UCSD-AML1 (cell line): ENCODE measurements around the gene KRTDAP.
"Not testable (repeated sequence)": the region's sequence is repeated elsewhere in the genome, so short reads cannot be mapped to it uniquely, and the experiment has no call there.

Experiments used
- DNase-seq: peaks from one replicate; lab custom pipeline; 2025; ENCODE audit not compliant: unreplicated experiment; lab: John Stamatoyannopoulos, UW

KRTDAP gene

DNA sequence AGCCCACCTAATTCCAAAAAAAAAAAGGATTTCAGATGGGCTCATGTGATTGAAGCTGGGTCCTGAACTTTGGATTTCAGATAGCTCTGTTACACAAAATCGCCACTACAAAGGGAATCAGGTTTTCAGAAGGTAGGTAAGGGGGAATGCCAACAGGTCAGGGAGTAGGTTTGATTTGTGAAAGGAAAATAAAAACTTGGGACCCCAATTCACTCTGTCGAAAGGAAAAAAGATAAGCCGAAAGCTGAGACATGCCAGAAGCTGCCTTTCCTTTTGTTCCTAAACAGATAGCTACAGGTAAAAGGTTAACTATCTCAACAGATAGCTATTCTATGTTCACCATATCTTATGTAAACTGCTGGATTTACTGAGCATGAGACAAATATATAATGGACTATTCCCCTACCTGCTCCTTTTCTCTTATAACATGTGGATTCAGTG is 4.0 kb downstream of the KRTDAP start:
- DNase-seq = no peak

DNA sequence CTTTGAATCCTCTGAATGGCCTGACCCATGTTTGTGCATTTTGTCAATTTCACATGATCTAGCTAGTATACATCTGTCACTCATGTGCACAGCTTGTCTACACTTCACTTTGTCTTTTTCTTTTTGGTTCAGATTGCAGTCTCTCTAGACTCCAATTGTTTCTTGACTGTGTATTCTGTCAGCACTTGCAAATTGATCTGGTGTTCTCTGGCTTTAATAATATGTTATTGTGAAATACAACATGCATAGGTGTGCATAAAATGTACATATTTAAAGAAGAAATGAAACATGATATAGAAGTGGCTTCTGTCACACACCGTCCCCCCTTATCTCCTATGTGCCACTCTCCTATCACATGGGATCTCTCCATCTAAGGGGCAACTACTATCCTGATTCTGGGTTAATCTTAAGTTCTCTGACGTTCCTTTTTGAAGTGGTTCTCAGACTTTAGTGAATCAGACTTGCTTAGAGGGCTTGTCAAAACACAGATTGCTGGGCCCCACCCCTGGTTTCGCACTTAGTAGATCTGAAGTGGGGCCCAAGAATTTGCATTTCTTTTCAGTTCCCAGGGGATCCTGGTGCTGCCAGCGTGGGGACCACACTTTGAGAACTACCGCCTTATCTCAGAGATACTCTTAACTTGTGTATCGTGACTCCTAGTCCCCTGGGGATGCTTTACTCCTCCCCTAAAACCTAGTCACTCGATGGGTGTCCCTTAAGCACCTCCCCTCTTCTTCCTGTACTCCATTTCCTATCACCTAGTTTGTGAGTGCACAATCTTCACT is 5.8 kb downstream of the KRTDAP start:
- DNase-seq = no peak

DNA sequence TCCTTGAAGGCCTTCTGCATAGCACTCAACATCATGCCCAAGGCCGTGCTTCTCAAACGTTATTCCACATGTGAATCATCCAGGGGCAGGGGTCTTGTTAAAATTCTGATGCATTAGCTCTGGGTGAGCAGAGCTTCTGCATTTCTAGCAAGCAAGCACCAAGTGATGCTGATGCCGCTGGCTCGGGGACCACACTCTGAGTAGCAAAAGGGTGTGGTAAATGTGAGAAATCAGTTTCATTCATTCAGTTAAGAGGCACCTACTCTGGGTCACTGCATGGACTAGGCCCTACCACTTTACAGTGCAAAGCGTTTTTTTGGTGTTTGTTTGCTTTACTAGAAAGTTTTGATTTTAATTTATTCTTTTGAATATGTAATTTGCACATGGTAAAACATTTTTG is 7.2 kb downstream of the KRTDAP start:
- no peak for DNase-seq

DNA sequence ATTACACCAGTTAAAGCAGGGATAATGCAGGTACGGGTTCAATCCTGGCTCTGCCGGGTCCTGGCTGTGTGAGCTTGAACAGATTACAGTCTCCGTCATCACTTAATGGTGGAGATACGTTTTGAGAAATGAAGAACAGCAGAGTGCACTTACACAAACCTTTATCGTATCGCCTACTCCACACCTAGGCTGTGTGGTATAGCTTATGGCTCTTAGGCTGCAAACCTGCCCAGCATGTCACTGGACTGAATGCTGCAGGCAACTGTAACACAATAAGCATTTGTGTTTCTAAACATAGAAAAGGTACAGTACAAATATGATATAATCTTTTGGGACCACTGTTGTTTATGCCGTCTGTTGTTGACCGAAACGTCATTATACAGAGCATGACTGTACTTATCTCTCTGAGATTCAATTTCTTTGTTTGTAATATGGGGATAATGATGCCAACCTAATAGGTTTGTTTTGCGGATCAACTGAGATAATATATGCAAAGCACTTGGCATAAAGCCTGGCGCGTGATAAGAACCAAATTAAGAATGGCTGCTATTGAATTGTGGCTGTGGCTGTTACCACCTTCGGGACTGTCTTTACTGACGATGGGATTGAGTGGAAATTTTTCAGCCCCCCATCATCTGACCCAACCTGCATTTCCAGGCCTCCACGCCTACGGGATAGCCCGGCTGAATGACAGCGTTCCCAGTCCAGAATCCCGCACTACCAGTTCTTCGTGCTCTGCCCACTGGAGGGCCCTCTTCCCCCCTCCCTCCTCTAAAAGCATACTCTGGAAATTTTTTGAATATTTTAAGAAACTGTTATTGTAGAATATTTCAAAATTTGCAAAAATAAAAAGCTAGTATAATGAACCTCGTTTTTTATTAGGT is 11.2 kb downstream of the KRTDAP start:
- no peak for DNase-seq

GRCh38 chr19:35476149-35476548 is 14.1 kb downstream of the KRTDAP start:
- DNase-seq = no peak

DNA sequence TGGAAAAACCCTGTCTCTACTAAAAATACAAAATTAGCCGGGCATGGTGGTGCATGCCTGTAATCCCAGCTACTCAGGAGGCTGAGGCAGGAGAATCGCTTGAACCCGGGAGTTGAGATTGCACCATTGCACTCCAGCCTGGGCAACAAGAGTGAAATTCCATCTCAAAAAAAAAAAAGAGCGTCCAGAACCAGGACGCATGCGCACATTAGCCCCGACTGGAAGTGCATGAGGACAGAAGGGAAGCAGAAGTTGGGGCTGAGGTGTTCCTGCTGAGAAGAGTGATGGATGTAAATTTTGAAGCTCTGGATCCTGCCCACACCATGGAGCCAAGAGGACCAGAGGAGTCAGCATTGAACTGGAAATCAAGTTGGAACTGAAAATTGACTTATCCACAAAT is 15.7 kb downstream of the KRTDAP start:
- not testable (repeated sequence) for DNase-seq

DNA sequence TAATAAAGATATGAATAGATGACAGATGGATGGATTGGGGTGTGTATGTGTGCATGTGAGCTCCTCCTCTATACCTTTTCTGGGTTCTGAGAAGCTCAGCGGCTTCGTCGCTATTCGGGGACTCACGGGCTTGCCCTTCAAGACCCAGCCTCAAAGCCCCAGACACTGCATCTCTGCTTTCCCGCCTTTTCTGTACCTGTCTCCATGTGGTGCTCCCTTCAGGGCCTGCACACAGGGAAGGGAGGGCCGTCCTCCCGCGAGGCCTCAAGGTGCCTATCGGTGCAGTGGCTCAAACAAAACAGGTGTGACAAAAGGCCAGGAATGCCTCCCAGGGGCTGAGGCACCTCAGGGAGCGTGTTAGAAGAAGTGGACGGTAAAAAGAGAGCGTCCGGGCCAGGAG is 16.2 kb downstream of the KRTDAP start:
- DNase-seq = no peak

- no peak for DNase-seq
These were observed 18.3 kb downstream of the KRTDAP start for GRCh38 chr19:35471946-35472345.

- DNase-seq = not testable (repeated sequence)
These were observed 19.2 kb downstream of the KRTDAP start for GRCh38 chr19:35471075-35471474.

DNA sequence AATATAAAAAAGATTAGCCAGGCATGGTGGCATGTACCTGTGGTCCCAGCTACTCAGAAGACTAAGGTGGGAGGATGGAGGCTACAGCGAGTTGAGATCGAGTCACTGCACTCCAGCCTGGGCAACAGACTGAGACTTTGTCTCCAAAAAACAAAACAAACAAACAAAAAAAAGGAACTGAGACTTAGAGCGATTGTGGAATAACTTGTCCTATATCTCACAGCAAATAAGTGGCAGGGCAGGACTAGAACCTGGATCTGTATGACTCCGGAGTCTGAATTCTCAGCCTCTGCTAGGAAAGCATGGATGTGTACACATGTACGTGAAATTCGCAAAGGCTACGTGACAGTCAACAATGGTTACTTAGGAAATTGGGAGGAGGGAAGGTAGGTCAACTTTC is 20.1 kb downstream of the KRTDAP start:
- DNase-seq = no peak

DNA sequence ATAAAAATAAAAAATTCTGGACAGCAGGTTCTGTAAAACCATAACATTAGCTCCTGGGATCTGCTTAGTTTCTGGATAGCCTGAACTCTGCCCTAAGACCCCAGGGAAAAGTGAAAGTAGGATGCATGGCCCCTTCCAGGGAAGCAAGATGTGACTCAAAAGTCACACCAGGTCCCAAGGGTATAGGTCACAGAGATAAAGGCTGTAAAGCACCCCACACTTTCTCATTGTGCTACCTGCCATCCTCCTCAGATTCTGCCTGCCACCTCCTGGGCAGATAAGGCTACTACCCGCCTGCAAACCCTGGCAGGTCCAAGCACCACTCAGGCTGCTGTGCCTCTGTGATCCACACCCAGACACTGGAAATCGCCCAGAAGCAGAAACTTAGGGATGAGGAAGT is 21.6 kb downstream of the KRTDAP start:
- DNase-seq = peak; percentile 57

- no peak for DNase-seq
These were observed 24.0 kb downstream of the KRTDAP start for GRCh38 chr19:35466259-35466658.

DNA sequence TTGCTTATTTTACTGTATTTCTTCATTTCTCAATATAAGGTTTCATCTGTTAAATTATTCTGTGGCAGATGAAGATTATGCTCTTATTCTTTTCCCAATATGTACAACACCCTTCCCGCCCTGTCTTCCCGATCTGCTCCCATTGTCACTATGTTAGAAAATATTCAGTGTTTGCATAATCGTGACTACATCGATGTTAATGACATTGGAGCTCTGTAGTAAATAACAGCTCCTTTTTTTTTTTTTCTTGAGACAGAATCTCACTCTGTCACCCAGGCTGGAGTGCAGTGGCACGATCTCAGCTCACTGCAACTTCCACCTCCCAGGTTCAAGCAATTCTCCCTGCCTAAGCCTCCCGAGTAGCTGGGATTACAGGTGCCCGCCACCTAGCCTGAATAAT is 27.3 kb downstream of the KRTDAP start:
- DNase-seq = not testable (repeated sequence)

- peak; percentile 62 for DNase-seq
These were observed 27.7 kb downstream of the KRTDAP start for GRCh38 chr19:35462476-35462953.

DNA sequence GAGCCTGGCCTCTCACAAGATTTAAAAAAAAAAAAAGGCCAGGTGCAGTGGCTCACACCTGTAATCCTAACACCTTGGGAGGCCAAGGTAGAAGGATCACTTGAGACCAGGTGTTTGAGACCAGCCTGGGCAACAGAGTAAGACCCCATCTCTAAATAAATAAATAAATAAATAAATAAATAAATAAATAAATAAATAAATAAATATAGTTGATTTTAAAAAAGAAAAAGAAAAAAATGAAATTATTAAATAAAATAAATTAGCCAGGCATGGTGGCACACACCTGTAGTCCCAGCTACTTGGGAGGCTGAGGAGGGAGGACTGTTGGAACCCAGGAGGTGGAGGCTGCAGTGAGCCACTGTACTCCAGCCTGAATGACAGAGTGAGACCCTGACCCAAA is 28.5 kb downstream of the KRTDAP start:
- not testable (repeated sequence) for DNase-seq

- no peak for DNase-seq
These were observed 29.2 kb downstream of the KRTDAP start for GRCh38 chr19:35461060-35461459.

GRCh38 chr19:35460608-35461007 is 29.7 kb downstream of the KRTDAP start:
- no peak for DNase-seq

GRCh38 chr19:35459414-35460082 is 30.7 kb downstream of the KRTDAP start:
- DNase-seq = no peak

DNA sequence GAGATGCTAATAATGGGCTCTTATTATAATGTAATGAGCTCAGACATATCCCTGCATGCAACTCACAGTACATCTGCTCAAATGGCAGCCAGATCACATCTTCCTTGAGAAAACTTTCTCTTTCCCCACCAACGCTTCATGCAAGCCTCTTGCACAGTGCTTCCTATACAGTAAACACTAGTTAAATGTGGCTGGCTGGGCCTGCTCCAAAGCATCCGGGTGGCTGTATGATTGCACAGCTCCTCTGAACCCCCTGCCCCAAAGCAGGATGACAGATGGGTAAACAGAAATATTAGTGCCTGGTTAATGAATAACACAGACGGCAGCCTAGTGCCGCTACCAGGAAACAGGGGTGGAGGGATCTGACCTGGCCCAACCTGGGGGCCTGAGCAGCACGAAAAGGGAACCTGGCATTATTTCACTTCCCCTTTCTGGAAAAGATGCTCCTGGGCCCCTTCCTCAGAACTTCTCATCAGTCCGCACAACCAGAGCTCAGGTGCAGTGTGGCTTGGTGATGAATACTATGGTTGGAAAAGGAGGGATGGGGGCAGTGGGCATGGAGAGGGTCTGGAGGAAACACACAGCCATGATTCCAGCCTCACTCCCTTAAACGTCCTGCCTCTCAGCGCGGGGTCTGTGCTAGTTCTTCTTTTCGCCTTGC is 31.4 kb downstream of the KRTDAP start:
- DNase-seq = peak; percentile 38

- no peak for DNase-seq
These were observed 32.1 kb downstream of the KRTDAP start for GRCh38 chr19:35458192-35458591.

- no peak for DNase-seq
These were observed 33.1 kb downstream of the KRTDAP start for GRCh38 chr19:35457173-35457572.
